Upper lobe of left lung (tissue), 4 donors: ENCODE measurements around the gene TDRD7.

Experiments
- CTCF ChIP-seq, 6 experiments: fragments of 450-650 bp in 4 of 6; fragments of 200-600 bp in 2 of 6; sonication (generic) in 2 of 6; IDR thresholded peaks; one replicate each; pipeline ENCODE4 v1.5.1; 2016 to 2019; ENCODE audit warnings: antibody characterized with exemption in 6 of 6
- EP300 ChIP-seq, 4 donors: sonication (generic); formaldehyde crosslinking; IDR thresholded peaks; one replicate each; pipeline ENCODE4 v1.5.1; 2017; ENCODE audit warnings: antibody characterized with exemption in 4 of 4, control low read depth in 2 of 4

- no peak for TF ChIP-seq CTCF (IDR thresholded peaks at IDR 0.05)
- no peak for TF ChIP-seq EP300 (IDR thresholded peaks at IDR 0.05)
These were observed 101.2 kb downstream of the TDRD7 start for GRCh38 chr9:97512966-97513560.
